ENCODE measurements around the gene LILRA6.
A peak's percentile ranks its signal among the peaks of the same experiment; 100 is the strongest.
"Not testable (repeated sequence)": the region's sequence is repeated elsewhere in the genome, so short reads cannot be mapped to it uniquely, and the experiment has no call there.

LILRA6 gene

DNA sequence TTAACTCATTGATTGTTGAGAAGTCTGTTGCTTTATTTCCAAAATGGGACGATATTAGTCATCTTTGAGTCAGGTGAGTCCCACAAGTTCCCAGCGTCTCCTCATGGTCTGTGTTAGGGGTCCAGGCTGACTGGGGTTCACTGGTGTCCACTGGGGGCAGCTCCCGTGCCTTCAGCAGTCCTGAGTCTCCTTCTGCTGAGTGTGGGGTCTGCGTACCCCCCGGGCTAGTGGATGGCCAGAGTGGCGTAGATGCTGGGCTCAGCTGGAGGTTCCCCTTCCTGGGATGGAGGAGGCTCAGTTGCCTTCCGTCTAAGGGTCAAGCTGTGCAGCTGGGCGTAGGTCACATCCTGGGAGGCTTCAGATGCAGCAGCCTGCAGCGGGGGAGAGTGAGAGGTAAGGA, 25.7 kb downstream of the LILRA6 start:
- Histone ChIP-seq H3K9me3 (no peaks in the 10 kb centered on the region), H3K27me3 (no peaks in the 10 kb centered on the region), H3K36me3 (peaks cover 63% of the 10 kb centered on the region), H3K4me3 (ENCODE audit: low read depth in 1 of 2, low read length in 1 of 2) (no peak overlapping the region), H3K4me1 (ENCODE audit: control insufficient read depth in 1 of 2, insufficient read depth in 1 of 2, low read depth in 1 of 2, low read length in 1 of 2) (peaks cover 61 to 76% of the 10 kb centered on the region in 2 experiments), H3K27ac (peak overlapping the region; percentile 79)
- TF ChIP-seq, protein P1, sequence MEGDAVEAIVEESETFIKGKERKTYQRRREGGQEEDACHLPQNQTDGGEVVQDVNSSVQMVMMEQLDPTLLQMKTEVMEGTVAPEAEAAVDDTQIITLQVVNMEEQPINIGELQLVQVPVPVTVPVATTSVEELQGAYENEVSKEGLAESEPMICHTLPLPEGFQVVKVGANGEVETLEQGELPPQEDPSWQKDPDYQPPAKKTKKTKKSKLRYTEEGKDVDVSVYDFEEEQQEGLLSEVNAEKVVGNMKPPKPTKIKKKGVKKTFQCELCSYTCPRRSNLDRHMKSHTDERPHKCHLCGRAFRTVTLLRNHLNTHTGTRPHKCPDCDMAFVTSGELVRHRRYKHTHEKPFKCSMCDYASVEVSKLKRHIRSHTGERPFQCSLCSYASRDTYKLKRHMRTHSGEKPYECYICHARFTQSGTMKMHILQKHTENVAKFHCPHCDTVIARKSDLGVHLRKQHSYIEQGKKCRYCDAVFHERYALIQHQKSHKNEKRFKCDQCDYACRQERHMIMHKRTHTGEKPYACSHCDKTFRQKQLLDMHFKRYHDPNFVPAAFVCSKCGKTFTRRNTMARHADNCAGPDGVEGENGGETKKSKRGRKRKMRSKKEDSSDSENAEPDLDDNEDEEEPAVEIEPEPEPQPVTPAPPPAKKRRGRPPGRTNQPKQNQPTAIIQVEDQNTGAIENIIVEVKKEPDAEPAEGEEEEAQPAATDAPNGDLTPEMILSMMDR (IDR thresholded peaks at IDR 0.05): no peak

DNA sequence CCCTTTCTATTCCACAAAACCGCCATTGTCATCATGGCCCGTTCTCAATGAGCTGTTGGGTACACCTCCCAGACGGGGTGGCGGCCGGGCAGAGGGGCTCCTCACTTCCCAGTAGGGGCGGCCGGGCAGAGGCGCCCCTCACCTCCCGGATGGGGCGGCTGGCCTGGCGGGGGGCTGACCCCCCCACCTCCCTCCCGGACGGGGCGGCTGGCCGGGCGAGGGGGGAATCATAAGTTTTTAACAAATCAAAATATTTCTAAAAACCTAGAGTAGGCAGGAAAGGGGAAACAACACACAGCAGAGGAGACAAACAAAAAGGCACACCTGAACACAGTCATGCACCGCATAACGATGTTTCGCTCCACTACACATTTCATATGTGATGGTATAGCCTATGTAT, 27.9 kb downstream of the LILRA6 start:
- H3K27me3 ChIP-seq; H3K4me3 ChIP-seq (ENCODE audit: low read depth in 1 of 2, low read length in 1 of 2); H3K9me3 ChIP-seq: not testable (repeated sequence)
- Histone ChIP-seq H3K4me1 (ENCODE audit: control insufficient read depth in 1 of 2, insufficient read depth in 1 of 2, low read depth in 1 of 2, low read length in 1 of 2) (peaks cover 67 to 85% of the 10 kb centered on the region in 2 experiments), H3K27ac (peak overlapping the region; percentile 79), H3K36me3 (peaks cover 48% of the 10 kb centered on the region)

DNA sequence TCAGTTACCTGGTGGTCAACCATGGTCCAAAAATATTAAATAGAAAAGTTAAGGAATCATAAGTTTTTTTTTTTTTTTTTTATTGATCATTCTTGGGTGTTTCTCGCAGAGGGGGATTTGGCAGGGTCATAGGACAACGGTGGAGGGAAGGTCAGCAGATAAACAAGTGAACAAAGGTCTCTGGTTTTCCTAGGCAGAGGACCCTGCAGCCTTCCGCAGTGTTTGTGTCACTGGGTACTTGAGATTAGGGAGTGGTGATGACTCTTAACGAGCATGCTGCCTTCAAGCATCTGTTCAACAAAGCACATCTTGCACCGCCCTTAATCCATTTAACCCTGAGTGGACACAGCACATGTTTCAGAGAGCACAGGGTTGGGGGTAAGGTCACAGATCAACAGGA, 28.4 kb downstream of the LILRA6 start:
- not testable (repeated sequence) for H3K4me3 ChIP-seq (ENCODE audit: low read depth in 1 of 2, low read length in 1 of 2); H3K27me3 ChIP-seq; H3K9me3 ChIP-seq
- H3K36me3 ChIP-seq: peaks cover 42% of the 10 kb centered on the region
- H3K4me1 ChIP-seq (ENCODE audit: control insufficient read depth in 1 of 2, insufficient read depth in 1 of 2, low read depth in 1 of 2, low read length in 1 of 2): peaks cover 67 to 85% of the 10 kb centered on the region in 2 experiments
- peak overlapping the region; percentile 31 for H3K27ac ChIP-seq

DNA sequence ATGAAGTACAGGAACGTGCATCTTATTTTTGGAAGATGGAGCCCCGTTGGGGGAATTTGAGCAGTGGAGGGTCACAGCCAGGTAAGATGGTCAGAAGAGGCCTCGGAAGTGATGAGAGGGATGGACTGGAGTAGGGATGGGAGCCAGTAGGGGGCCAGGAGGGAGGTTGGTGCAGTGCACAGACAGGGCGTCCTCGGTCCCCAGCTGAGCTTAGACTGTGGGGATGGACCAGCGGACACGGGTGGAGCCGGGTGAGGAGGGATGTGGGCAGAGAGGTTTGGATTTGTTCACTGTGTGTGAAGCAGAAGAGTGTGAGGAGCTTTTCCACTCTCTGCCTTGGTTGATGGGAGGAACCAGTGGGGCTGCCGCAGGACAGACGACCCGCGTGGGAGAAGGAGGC, 31.4 kb downstream of the LILRA6 start:
- Histone ChIP-seq H3K27me3 (no peaks in the 10 kb centered on the region), H3K27ac (peak overlapping the region; percentile 93), H3K4me3 (ENCODE audit: low read depth in 1 of 2, low read length in 1 of 2) (peak overlapping the region; percentile 59 to 87), H3K36me3 (peaks cover 28% of the 10 kb centered on the region), H3K4me1 (ENCODE audit: control insufficient read depth in 1 of 2, insufficient read depth in 1 of 2, low read depth in 1 of 2, low read length in 1 of 2) (peaks cover 82 to 88% of the 10 kb centered on the region in 2 experiments), H3K9me3 (no peaks in the 10 kb centered on the region)
- TF ChIP-seq, protein P1 (IDR thresholded peaks at IDR 0.05): no peak

DNA sequence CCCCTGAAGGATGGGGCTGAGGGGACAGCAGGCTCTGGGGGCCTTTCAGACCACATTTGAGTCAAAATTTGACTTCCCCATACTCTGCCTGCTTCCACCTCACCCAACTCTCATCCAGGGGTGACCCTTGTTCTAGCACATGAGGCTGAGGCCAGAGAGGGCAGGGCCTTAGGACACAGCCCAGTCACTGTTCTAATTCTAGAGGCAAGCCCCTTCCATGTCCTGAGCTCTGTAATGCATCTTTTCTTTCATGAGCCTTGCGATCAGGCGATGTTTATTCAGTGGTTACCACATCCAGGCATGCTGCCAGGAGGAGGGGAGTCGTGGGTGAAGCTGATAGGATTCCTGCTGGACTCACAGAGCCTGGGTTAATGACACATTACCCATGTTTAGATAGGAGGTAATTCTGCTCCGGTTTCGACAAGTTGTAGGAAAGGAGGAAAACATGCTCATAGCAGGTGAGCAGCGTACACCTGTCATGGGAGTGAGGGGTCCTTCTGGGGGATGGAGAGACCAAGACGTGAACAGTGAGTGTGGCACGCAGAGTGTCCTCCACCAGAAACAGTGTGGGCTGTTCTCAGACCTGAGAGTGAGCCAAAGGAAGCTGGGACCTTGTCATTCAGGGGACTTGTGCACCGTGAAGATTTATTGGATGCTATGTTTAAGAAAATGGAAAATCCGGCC, 32.6 kb downstream of the LILRA6 start:
- TF ChIP-seq, protein P1 (IDR thresholded peaks at IDR 0.05): no peak
- Histone ChIP-seq H3K27ac (peak overlapping the region; percentile 93), H3K36me3 (peaks cover 28% of the 10 kb centered on the region), H3K4me1 (ENCODE audit: control insufficient read depth in 1 of 2, insufficient read depth in 1 of 2, low read depth in 1 of 2, low read length in 1 of 2) (peaks cover 84 to 90% of the 10 kb centered on the region in 2 experiments), H3K4me3 (ENCODE audit: low read depth in 1 of 2, low read length in 1 of 2) (peak overlapping the region; percentile 59 to 87), H3K27me3 (no peaks in the 10 kb centered on the region), H3K9me3 (no peaks in the 10 kb centered on the region)

DNA sequence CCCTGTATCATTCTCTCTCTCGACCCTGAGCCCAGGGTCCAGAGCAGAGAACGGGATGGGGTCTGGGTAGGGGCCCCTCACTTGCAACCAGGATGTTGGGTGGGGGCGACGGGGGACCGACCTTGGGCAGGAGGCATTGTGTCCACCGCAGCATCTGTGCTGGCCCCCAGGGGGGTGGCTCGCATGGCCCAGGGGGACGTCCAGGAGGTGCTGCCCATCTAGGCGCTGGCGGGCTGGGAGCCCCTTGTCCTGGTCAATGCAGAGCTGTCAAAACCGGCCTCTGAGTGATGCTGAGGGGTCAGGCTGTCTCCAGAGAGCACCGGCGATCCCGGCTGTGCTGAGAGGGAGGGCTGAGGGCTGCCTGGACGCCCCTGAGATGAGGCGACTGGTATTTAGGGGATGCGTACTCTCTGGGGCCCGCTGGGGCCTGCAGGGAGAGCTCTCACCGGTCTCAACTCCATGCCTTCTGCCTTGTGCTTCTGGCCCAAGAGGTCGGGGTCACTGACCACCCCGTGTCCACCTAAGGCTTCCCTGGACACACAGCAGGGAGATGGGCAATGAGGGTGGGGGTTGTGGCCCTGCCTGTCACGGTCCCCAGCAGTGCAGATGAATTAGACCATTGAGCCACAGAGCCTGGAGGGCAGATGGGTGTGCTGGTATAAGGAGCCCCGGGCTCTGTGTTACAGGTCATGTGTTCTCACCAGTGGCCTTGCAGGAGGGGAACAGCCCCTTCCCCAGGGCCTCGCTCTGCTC, 33.4 kb downstream of the LILRA6 start:
- Histone ChIP-seq H3K27ac (peak overlapping the region; percentile 93), H3K9me3 (no peaks in the 10 kb centered on the region), H3K36me3 (peaks cover 36% of the 10 kb centered on the region), H3K27me3 (no peaks in the 10 kb centered on the region), H3K4me3 (ENCODE audit: low read depth in 1 of 2, low read length in 1 of 2) (peak overlapping the region; percentile 59 to 87), H3K4me1 (ENCODE audit: control insufficient read depth in 1 of 2, insufficient read depth in 1 of 2, low read depth in 1 of 2, low read length in 1 of 2) (peaks cover 88 to 95% of the 10 kb centered on the region in 2 experiments)
- TF ChIP-seq, protein P1 (IDR thresholded peaks at IDR 0.05): no peak
